Measurements from ENCODE around the gene TRAPPC10. TPM values are rescaled to one million over a fixed set of nuclear protein-coding genes. Genes with fewer than 3 reads are reported as not detected.

Gene TRAPPC10
- total and polyA plus RNA-seq, 9 of the 15 experiments (the other 6 are each of a cell fraction or from before 2014, with no cell fraction given) = 1.1 to 33.8 (median 24.3) TPM

DNA sequence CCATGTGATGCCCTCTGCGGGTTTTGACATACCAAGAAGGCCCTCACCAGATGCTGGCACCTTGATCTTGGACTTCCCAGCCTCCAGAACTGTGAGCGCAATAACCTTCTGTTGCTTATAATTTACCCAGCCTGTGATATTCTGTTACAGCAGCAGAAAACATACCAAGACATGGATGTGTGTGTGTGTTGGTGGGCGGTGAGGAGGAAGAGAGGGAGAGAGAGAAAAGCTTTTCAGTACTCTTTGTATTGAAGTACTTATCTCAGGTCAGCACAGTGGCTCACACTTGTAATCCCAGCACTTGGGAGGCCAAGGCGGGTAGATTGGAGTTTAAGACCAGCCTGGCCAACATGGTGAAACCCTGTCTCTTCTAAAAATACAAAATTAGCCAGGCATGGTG lies 23.1 kb downstream of the TRAPPC10 start:
- FAIRE-seq = no peak
- intact Hi-C loops (cut with micrococcal nuclease) = no loop called here
- peaks cover 26% of the 10 kb centered on the region for H3K79me2 ChIP-seq (ENCODE audit: control insufficient read depth, insufficient read depth, low read length)

GRCh38 chr21:44038063-44038462 lies 26.0 kb downstream of the TRAPPC10 start:
- Histone ChIP-seq H3K27me3 (ENCODE audit: control insufficient read depth in 2 of 2, insufficient read depth in 2 of 2, low read length in 2 of 2) (no peaks in the 10 kb centered on the region), H3K9me3 (replicated peaks; ENCODE audit: control insufficient read depth, insufficient read depth, low read depth, low read length) (no peaks in the 10 kb centered on the region), H4K20me1 (replicated peaks; ENCODE audit: control insufficient read depth, insufficient read depth, low read length) (no peaks in the 10 kb centered on the region), H3K9me1 (ENCODE audit: control insufficient read depth, insufficient read depth, low read length) (no peaks in the 10 kb centered on the region), H3K9ac (ENCODE audit: insufficient read depth in 1 of 2, low read depth in 2 of 2, low read length in 2 of 2) (no peak overlapping the region), H3K4me3 (no peak overlapping the region), H2AFZ (ENCODE audit: low read depth, low read length) (no peak overlapping the region), H3K4me2 (ENCODE audit: insufficient read depth, low read length) (no peak overlapping the region), H3K4me1 (replicated peaks in 1 of 2; ENCODE audit: control insufficient read depth in 2 of 2, insufficient read depth in 2 of 2, low read length in 2 of 2) (no peaks in the 10 kb centered on the region), H3K27ac (ENCODE audit: extremely low read depth, low read depth, low read length) (no peak overlapping the region), H3K36me3 (ENCODE audit: control insufficient read depth, insufficient read depth, low read length) (peaks cover 69% of the 10 kb centered on the region), H3K79me2 (ENCODE audit: control insufficient read depth, insufficient read depth, low read length) (peaks cover 23% of the 10 kb centered on the region)
- WGBS (ENCODE audit: insufficient coverage, low coverage, missing lambda C conversion rate) = 91% methylated on average over 14 of the region's 14 CpGs
- intact Hi-C loops (cut with micrococcal nuclease) (no loop called here), in situ Hi-C loops (cut with MboI) (no loop called here)
- ATAC-seq (no peak), FAIRE-seq (no peak), DNase-seq (ENCODE audit: extremely low read depth in 1 of 4, low spot score in 3 of 4) (no peak)
- ChIA-PET POLR2A (interaction anchor here (1.5 kb wide), 1 partner anchor 9 kb away, joined by 8 read pairs; no protein-coding TSS in a partner anchor), CTCF (ENCODE audit: low intra/inter-chr PET ratio) (no interaction called here)
- no TSS peak for BruUV-seq (replicated peaks)
- TF ChIP-seq RBM22 (IDR thresholded peaks at IDR 0.05; ENCODE audit: low read depth, low read length, poor library complexity, severe bottlenecking) (peak; percentile 63), ZSCAN29 (IDR thresholded peaks at IDR 0.05) (no peak)

More for the DNA sequence above, 23.1 kb downstream of the TRAPPC10 start:
- H3K9me3 ChIP-seq (replicated peaks; ENCODE audit: control insufficient read depth, insufficient read depth, low read depth, low read length) = no peaks in the 10 kb centered on the region
- 85% methylated on average over 4 of the region's 4 CpGs for WGBS (ENCODE audit: insufficient coverage, low coverage, missing lambda C conversion rate)
- H2AFZ ChIP-seq (ENCODE audit: low read depth, low read length) = no peak overlapping the region
- no peaks in the 10 kb centered on the region for H3K27me3 ChIP-seq (ENCODE audit: control insufficient read depth in 2 of 2, insufficient read depth in 2 of 2, low read length in 2 of 2)
- no peak overlapping the region for H3K27ac ChIP-seq (ENCODE audit: extremely low read depth, low read depth, low read length)
- no peaks in the 10 kb centered on the region for H3K9me1 ChIP-seq (ENCODE audit: control insufficient read depth, insufficient read depth, low read length)
- H3K4me1 ChIP-seq (replicated peaks in 1 of 2; ENCODE audit: control insufficient read depth in 2 of 2, insufficient read depth in 2 of 2, low read length in 2 of 2) = no peaks in the 10 kb centered on the region; a peak in 1 of 5 replicates
- no TSS peak for BruUV-seq (replicated peaks)
- H4K20me1 ChIP-seq (replicated peaks; ENCODE audit: control insufficient read depth, insufficient read depth, low read length) = no peaks in the 10 kb centered on the region
- CTCF ChIA-PET (ENCODE audit: low intra/inter-chr PET ratio) = no interaction called here
- ATAC-seq (no peak), DNase-seq (ENCODE audit: extremely low read depth in 1 of 4, low spot score in 3 of 4) (no peak)
- no peak overlapping the region for H3K9ac ChIP-seq (ENCODE audit: insufficient read depth in 1 of 2, low read depth in 2 of 2, low read length in 2 of 2)
- H3K36me3 ChIP-seq (ENCODE audit: control insufficient read depth, insufficient read depth, low read length) = peaks cover 86% of the 10 kb centered on the region
- TF ChIP-seq NR3C1 (CRISPR knock-in tag; IDR thresholded peaks at IDR 0.05) (no peak), CBFA2T2 (conservative IDR thresholded peaks at IDR 0.05) (no peak), CHCHD3 (CRISPR knock-in tag; IDR thresholded peaks at IDR 0.05) (no peak), FIP1L1 (IDR thresholded peaks at IDR 0.05; ENCODE audit: low read depth, low read length, poor library complexity, severe bottlenecking) (no peak), MCM2 (IDR thresholded peaks at IDR 0.05; ENCODE audit: low read depth) (no peak), SETDB1 (IDR thresholded peaks at IDR 0.05; ENCODE audit: low read length) (no peak), XRCC5 (IDR thresholded peaks at IDR 0.05; ENCODE audit: low read depth, low read length) (no peak), RBM17 (IDR thresholded peaks at IDR 0.05; ENCODE audit: borderline replicate concordance, low read depth, low read length) (no peak), NFYB (IDR thresholded peaks at IDR 0.05; ENCODE audit: extremely low read depth, insufficient read length) (no peak), ZBTB17 (CRISPR knock-in tag; IDR thresholded peaks at IDR 0.05) (no peak), PTBP1 (IDR thresholded peaks at IDR 0.05; ENCODE audit: low read depth, low read length) (no peak)
- no peak overlapping the region for H3K4me2 ChIP-seq (ENCODE audit: insufficient read depth, low read length)
- H3K4me3 ChIP-seq = no peak overlapping the region
- POLR2A ChIA-PET = interaction anchor here (0.8 to 1.5 kb wide), 4 partner anchors 8 to 57 kb away, joined by 3 to 5 read pairs (median 4); no protein-coding TSS in a partner anchor
- in situ Hi-C loops (cut with MboI) = no loop called here

Measured in K562 (cell line).